HL-60 (cell line): ENCODE results near the gene SLC6A20.

Experiments used
- CTCF ChIP-seq: IDR thresholded peaks from one replicate; pipeline ENCODE4 v1.5.1; 2011; ENCODE audit warnings: low read length, control low read depth, inconsistent platforms; ENCODE audit not compliant: insufficient read depth
- GABPA ChIP-seq: IDR thresholded peaks from 2 replicates; pipeline ENCODE4 v1.6.1; 2012; ENCODE audit warnings: low read depth
- POLR2AphosphoS5 ChIP-seq: IDR thresholded peaks from 2 replicates; pipeline ENCODE4 v1.6.1; 2012; ENCODE audit warnings: low read depth
- REST ChIP-seq: IDR thresholded peaks from 2 replicates; pipeline ENCODE4 v1.6.1; 2012; ENCODE audit warnings: low read depth; ENCODE audit not compliant: insufficient replicate concordance
- SPI1 ChIP-seq: IDR thresholded peaks from 2 replicates; pipeline ENCODE4 v1.6.1; 2012; ENCODE audit warnings: low read depth, mild to moderate bottlenecking, borderline replicate concordance

- no peak for TF ChIP-seq SPI1
- TF ChIP-seq CTCF: no peak
- no peak for TF ChIP-seq POLR2AphosphoS5
- no peak for TF ChIP-seq GABPA
- TF ChIP-seq REST: no peak
These were observed 31.0 kb downstream of the SLC6A20 start for GRCh38 chr3:45765266-45765851.
